Cerebellar nuclear complex (tissue), 1 donor: Measurements from ENCODE around the gene RHBDD1.

Experiments
- DNase-seq, 2 experiments: peaks; one replicate each; lab custom pipeline; 2025; lab: John Stamatoyannopoulos, UW

The RHBDD1 gene

DNA sequence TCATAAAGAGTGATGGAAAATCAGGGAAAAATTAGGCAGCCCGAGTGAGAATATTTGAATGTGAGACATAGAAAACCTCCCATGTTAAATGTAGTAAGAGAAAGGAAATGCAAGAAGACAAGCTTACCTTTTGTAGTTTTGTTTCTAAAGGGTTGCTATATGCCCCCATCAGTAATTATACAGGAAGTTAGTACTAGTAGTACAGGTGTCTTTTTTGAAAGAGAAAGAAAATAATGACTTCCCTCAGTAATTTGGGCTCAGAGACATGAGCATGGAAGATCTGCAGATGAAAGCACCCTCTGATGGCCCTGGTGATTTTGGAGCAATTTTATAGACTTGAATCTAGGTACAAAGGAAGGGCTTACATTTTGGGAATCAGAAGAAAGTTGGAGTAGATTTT is 80.8 kb downstream of the RHBDD1 start:
- DNase-seq = no peak

DNA sequence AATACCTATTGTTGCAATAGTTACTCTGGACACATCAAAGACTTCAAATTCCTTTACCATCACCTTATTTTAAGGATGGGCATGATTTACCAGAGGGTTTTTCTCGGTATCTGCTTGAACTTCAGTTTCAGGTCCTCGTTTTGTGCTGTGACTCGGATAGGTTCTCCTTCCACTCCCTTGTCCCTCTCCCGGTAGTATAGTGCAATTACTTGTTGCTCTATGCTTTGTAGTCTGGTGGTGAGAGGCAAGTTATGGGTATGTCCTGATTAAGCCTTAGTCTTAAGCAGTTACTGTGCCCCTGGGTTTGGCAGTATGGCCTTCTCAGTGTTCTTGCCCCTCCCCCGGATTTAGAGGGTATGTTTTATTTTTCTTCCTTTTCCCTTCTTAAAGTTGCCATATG is 96.6 kb downstream of the RHBDD1 start:
- DNase-seq = no peak

- DNase-seq = no peak
Observed at GRCh38 chr2:226934546-226935201, 98.8 kb downstream of the RHBDD1 start.

GRCh38 chr2:226943862-226944620 is 108.2 kb downstream of the RHBDD1 start:
- no peak for DNase-seq

GRCh38 chr2:226953206-226953605 is 117.4 kb downstream of the RHBDD1 start:
- DNase-seq = no peak

- no peak for DNase-seq
Observed at GRCh38 chr2:226953826-226954225, 118.0 kb downstream of the RHBDD1 start.

GRCh38 chr2:226956659-226957058 is 120.8 kb downstream of the RHBDD1 start:
- DNase-seq = no peak

DNA sequence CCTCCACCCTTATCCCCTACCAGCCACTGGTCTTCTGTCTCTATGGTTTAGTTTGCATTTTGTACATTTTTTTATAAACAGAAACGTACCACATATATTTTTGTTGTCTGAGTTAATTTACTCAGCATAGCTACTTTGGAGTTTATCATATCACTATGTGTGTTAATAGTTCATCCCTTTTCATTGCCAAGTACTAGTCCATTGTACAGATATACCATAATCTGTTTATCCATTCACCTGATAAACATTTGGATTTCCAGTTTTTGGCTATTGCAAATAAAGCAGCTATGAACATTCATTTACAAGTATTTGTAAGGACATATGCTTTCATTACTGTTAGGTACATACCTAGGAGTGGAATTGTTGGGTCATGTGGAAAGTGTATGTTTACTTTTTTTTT is 123.6 kb downstream of the RHBDD1 start:
- no peak for DNase-seq

DNA sequence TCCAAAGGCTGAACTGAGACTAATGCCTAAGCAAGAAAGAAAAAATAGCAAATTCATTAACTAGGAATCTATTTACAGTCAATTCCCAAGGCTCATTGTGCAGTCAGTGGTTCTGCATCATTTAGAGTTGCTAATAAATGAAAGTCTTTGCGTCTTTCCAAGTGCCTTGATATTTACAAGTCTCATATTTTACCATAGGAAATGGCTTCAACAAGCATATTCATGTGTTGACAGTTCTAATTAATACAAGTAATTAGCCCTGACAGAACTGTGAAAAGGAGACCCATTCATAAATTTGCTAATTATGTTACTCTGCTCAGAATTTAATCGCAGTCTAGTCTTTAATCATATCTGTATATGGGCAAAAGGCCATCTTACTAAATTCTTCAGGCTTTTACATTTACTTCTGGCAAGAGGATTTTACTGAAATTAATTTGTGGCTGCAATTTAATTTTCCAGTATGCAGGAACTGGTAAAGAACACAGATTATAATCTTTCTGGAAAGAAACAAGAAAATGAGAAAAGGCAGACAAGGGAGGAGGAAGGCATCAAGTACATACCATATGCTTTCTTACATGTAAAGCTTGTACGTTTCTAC is 126.4 kb downstream of the RHBDD1 start:
- no peak for DNase-seq

DNA sequence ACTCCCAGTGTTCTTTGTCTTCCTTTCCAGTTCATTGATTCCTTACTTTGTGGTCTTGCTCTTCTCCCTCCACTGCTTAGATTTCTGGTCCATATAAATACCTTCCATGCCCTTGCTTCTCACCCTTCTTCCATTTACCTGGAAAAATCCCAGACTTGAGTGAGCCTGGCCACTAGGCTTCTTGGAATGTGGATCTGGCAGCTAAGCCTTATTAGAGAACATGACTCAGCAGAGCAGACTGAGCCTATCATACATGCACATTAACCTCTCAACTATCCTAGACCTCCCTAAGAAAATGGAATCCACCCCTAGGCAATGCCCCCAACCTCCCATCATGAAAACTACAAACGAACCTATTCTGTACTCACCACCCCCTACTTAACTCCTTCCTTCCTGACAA is 127.7 kb downstream of the RHBDD1 start:
- DNase-seq = no peak

GRCh38 chr2:226965376-226965775 is 129.5 kb downstream of the RHBDD1 start:
- DNase-seq = no peak

DNA sequence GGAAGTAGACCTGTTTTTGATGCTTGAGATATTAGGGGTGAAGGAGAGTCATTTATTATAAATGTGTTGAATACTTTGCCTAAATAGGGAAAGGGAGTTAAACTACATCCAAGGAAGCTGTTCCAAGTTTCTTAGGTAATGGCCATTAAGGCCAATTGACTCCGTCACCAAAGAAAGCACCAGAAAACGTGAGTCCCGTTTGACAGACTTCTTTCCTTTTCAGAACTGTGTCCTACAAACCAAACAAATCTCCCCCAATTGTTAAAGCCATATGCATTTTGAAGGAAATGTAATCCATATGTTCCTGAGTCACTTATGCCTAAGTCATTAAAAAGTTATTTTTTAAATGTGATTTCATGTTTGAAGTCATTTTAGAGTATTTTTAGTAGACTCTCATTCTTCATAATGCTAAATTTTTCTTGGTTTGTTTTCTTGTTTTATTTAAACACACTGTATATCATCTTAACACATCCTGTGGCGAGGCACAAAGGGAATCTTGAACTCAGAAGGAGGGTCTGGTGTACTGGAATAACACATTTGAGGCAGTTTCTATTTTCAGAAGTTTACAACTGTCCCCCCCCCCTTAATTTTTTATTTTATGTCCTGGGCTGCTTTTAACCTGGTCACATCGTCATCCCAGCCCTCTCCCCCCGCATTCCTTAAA is 133.7 kb downstream of the RHBDD1 start:
- no peak for DNase-seq

- no peak for DNase-seq
Observed at GRCh38 chr2:226970362-226970761, 134.5 kb downstream of the RHBDD1 start.

DNA sequence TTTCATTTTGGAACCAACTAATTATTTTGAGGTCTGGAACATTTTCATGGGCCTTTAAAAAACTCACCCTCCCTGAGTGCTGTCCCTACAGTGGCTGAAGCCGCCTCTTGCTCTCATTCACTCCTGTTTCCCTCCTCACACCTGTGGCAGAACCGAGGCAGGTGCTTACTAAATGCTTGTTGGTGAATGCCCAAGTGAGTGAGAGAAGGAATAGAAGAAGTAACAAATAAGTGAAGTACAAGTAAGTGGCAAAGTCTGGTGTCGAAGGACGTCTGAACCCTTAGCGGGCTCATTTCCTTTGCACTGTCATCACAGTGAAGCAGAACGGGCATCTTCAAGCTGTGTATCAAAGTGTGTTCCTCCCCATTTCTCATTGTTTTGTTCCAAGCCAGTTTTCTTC is 135.2 kb downstream of the RHBDD1 start:
- no peak for DNase-seq

- DNase-seq = no peak
Observed at GRCh38 chr2:226971770-226972169, 135.9 kb downstream of the RHBDD1 start.

- DNase-seq = no peak
Observed at GRCh38 chr2:226973816-226974215, 138.0 kb downstream of the RHBDD1 start.

GRCh38 chr2:226977775-226978190 is 141.9 kb downstream of the RHBDD1 start:
- no peak for DNase-seq

DNA sequence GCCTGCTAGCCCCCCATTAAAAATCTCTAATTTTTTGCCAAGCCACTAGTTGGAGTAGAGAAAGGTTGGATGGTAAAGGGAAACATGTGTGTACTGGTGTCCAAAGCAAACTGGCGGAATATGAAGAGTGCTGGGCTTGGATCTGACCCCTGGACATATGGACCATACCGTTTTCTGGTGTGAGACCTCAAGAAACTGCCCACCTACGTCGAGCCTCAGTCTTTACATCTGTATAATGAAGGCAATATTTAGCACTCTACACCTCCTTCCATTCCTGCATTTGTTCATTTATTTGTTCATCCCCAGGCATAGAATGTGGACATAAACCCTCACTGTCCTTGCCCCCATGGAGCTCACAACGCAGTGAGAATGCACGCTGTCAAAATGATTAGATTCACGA is 142.4 kb downstream of the RHBDD1 start:
- DNase-seq = no peak

DNA sequence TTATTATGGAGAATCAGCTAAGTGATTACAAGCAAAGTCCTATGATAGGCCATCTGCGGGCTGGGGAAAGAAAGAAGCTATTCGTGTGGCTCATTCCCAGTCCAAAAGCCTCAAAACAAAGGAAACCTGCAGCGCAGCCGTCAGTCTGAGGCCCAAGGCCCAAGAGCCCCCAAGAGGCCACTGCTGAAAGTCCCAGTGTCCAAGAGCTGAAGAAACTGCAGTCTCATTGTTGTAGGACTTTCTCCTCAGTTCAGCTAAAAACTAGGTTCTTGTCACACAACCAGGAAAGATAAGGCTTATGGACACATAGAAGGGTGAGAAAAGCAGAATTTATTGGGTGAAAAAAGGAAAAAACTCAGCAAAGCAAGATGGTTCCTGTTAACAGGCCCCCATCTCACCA is 143.2 kb downstream of the RHBDD1 start:
- DNase-seq = no peak

- DNase-seq = no peak
Observed at GRCh38 chr2:226981791-226982326, 146.0 kb downstream of the RHBDD1 start.

GRCh38 chr2:226983895-226984749 is 148.3 kb downstream of the RHBDD1 start:
- no peak for DNase-seq
